MM.1S (cell line): ENCODE measurements around the gene SNCAIP.

Experiments used
- CTCF ChIP-seq: fragments of 300-600 bp; sonication (generic); IDR thresholded peaks from 2 replicates; pipeline ENCODE4 v1.5.1; 2016; ENCODE audit warnings: antibody characterized with exemption, low read length, mixed read lengths
- EZH2 ChIP-seq: fragments of 300-600 bp; sonication (generic); optimal IDR thresholded peaks from 2 replicates; pipeline ENCODE3; 2017; ENCODE audit warnings: low read depth, mild to moderate bottlenecking, antibody characterized with exemption, low read length, mixed read lengths

- TF ChIP-seq CTCF (no peak), EZH2 (no peak)
Observed at GRCh38 chr5:122431298-122431697, 119.3 kb downstream of the SNCAIP start.
